Gastroesophageal sphincter (tissue), 3 donors: ENCODE data around the gene RBM25.

ENCODE experiments used
- EP300 ChIP-seq: sonication (generic); formaldehyde crosslinking; IDR thresholded peaks from one replicate; pipeline ENCODE4 v1.6.1; 2017; ENCODE audit warnings: antibody characterized with exemption, mild to moderate bottlenecking
- POLR2AphosphoS5 ChIP-seq: sonication (generic); formaldehyde crosslinking; IDR thresholded peaks from one replicate; pipeline ENCODE4 v1.6.1; 2017; ENCODE audit warnings: antibody characterized with exemption
- TF ChIP-seq, protein P1 (sequence below), 4 experiments: fragments of 200-600 bp in 2 of 4; fragments of 450-650 bp in 2 of 4; sonication (generic) in 1 of 4; IDR thresholded peaks; one replicate each; pipeline ENCODE4 v1.5.1; 2017 to 2019; ENCODE audit warnings: antibody characterized with exemption in 4 of 4, mild to moderate bottlenecking in 2 of 4, moderate library complexity in 2 of 4

GRCh38 chr14:73047808-73048207 lies 10.5 kb upstream of the RBM25 start:
- TF ChIP-seq, protein P1, sequence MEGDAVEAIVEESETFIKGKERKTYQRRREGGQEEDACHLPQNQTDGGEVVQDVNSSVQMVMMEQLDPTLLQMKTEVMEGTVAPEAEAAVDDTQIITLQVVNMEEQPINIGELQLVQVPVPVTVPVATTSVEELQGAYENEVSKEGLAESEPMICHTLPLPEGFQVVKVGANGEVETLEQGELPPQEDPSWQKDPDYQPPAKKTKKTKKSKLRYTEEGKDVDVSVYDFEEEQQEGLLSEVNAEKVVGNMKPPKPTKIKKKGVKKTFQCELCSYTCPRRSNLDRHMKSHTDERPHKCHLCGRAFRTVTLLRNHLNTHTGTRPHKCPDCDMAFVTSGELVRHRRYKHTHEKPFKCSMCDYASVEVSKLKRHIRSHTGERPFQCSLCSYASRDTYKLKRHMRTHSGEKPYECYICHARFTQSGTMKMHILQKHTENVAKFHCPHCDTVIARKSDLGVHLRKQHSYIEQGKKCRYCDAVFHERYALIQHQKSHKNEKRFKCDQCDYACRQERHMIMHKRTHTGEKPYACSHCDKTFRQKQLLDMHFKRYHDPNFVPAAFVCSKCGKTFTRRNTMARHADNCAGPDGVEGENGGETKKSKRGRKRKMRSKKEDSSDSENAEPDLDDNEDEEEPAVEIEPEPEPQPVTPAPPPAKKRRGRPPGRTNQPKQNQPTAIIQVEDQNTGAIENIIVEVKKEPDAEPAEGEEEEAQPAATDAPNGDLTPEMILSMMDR (IDR thresholded peaks at IDR 0.05) = no peak
- TF ChIP-seq EP300 (no peak), POLR2AphosphoS5 (no peak)
